B cell (primary cell): ENCODE results near the gene PRSS16. TPM values are rescaled to one million over a fixed set of nuclear protein-coding genes. Genes with fewer than 3 reads are reported as not detected.
A peak's percentile ranks its signal among the peaks of the same experiment; 100 is the strongest.

Experiments used
- ATAC-seq: fragments of 200-7000 bp; cut with Tn5 transposase; one replicate; pipeline ENCODE4 v1.10.0; 2021; ENCODE audit warnings: low read depth, mild to moderate bottlenecking, moderate number of reproducible peaks, moderate library complexity
- CTCF ChIA-PET: fragments of 350-600 bp; sonication (Branson Sonifier 250); formaldehyde crosslinking; loops from one replicate; lab custom pipeline; 2021; ENCODE audit warnings: antibody characterized with exemption, inconsistent platforms; lab: Charles Lee
- POLR2A ChIA-PET: fragments of 350-600 bp; sonication (Branson Sonifier 250); formaldehyde crosslinking; loops from one replicate; lab custom pipeline; 2021; ENCODE audit warnings: antibody characterized with exemption; lab: Charles Lee
- DNase-seq: peaks from one replicate; pipeline ENCODE4 v3.0.0; 2013
- H2AFZ ChIP-seq: 2 replicates; pipeline ENCODE4 v1.6.1; 2012; ENCODE audit warnings: mild to moderate bottlenecking, low read depth, low read length; ENCODE audit not compliant: insufficient read depth, poor library complexity, severe bottlenecking
- H3K27ac ChIP-seq, 2 donors: 1 replicate in 1 of 2; 2 replicates in 1 of 2; pipeline ENCODE4 v1.5.1; 2012 to 2013; ENCODE audit warnings: low read length in 2 of 2, mild to moderate bottlenecking in 2 of 2, moderate library complexity in 1 of 2
- H3K27me3 ChIP-seq, 4 experiments: fragments of 200-600 bp in 1 of 4; sonication (generic) in 1 of 4; replicated peaks in 1 of 4; 1 replicate in 2 of 4; 2 replicates in 2 of 4; pipeline versions ENCODE4 v1.6.1 to v1.7.0; 2013 to 2016; ENCODE audit warnings: low read length in 3 of 4, mild to moderate bottlenecking in 2 of 4, mixed read lengths in 1 of 4, moderate library complexity in 1 of 4; ENCODE audit not compliant: insufficient read depth in 4 of 4, control insufficient read depth in 3 of 4; ENCODE audit errors: control extremely low read depth in 1 of 4
- H3K36me3 ChIP-seq, 2 experiments: replicated peaks in 1 of 2; 1 replicate in 1 of 2; 2 replicates in 1 of 2; pipeline versions ENCODE4 v1.6.1 to v1.7.1; 2013; ENCODE audit warnings: low read length in 1 of 2; ENCODE audit not compliant: insufficient read depth in 2 of 2, control insufficient read depth in 1 of 2; ENCODE audit errors: control extremely low read depth in 1 of 2, extremely low read depth in 1 of 2
- H3K4me1 ChIP-seq, 2 donors: fragments of 200-600 bp in 1 of 2; sonication (generic) in 1 of 2; 1 replicate in 1 of 2; 2 replicates in 1 of 2; pipeline versions ENCODE4 v1.5.1 to v1.6.1; 2013 to 2017; ENCODE audit warnings: low read length in 2 of 2; ENCODE audit not compliant: control insufficient read depth in 2 of 2, insufficient read depth in 2 of 2
- H3K4me2 ChIP-seq: replicated peaks from 2 replicates; pipeline ENCODE3; 2012; ENCODE audit warnings: mild to moderate bottlenecking, low read depth, low read length; ENCODE audit not compliant: poor library complexity, severe bottlenecking
- H3K4me3 ChIP-seq, 5 experiments: fragments of 200-600 bp in 1 of 5; sonication (generic) in 1 of 5; 1 replicate in 3 of 5; 2 replicates in 2 of 5; pipeline versions ENCODE4 v1.5.1 to v1.7.0; 2011 to 2016; ENCODE audit warnings: low read length in 4 of 5, mild to moderate bottlenecking in 4 of 5, low read depth in 2 of 5, control low read depth in 1 of 5, moderate library complexity in 1 of 5; ENCODE audit not compliant: insufficient read depth in 1 of 5; ENCODE audit errors: control extremely low read depth in 1 of 5, extremely low read depth in 1 of 5
- H3K79me2 ChIP-seq: fragments of 200-600 bp; sonication (generic); one replicate; pipeline ENCODE4 v1.6.0; 2016; ENCODE audit warnings: low read length; ENCODE audit not compliant: control insufficient read depth, insufficient read depth
- H3K9ac ChIP-seq: fragments of 200-600 bp; sonication (generic); 2 replicates; pipeline ENCODE4 v1.6.1; 2017; ENCODE audit warnings: mild to moderate bottlenecking, low read length, moderate library complexity
- H3K9me3 ChIP-seq, 3 donors: one replicate each; pipeline versions ENCODE4 v1.6.1 to v1.7.1; 2013; ENCODE audit warnings: low read length in 2 of 3; ENCODE audit not compliant: control insufficient read depth in 2 of 3, insufficient read depth in 1 of 3; ENCODE audit errors: control extremely low read depth in 1 of 3
- H4K20me1 ChIP-seq: 2 replicates; pipeline ENCODE4 v1.6.0; 2012; ENCODE audit warnings: mild to moderate bottlenecking, low read length; ENCODE audit not compliant: insufficient read depth, control insufficient read depth, poor library complexity, severe bottlenecking
- H3K27ac Mint-ChIP-seq: one replicate; pipeline ENCODE4 v1.8.0; 2021; ENCODE audit warnings: mixed read lengths
- H3K27me3 Mint-ChIP-seq: one replicate; pipeline ENCODE4 v1.8.0; 2021; ENCODE audit warnings: mixed read lengths
- H3K4me1 Mint-ChIP-seq: one replicate; pipeline ENCODE4 v1.8.0; 2021; ENCODE audit warnings: mixed read lengths
- H3K4me3 Mint-ChIP-seq: one replicate; pipeline ENCODE4 v1.8.0; 2021; ENCODE audit warnings: mixed read lengths
- H3K9me3 Mint-ChIP-seq: one replicate; pipeline ENCODE4 v1.8.0; 2022; ENCODE audit warnings: mixed read lengths; ENCODE audit not compliant: insufficient read depth
- CTCF ChIP-seq: fragments of 200-600 bp; IDR thresholded peaks from one replicate; pipeline ENCODE4 v1.8.0; 2022; ENCODE audit warnings: antibody characterized with exemption, mild to moderate bottlenecking
- EZH2 ChIP-seq: IDR thresholded peaks from 2 replicates; pipeline ENCODE4 v1.6.1; 2012; ENCODE audit warnings: borderline replicate concordance, low read depth, mild to moderate bottlenecking, moderate library complexity, low read length; ENCODE audit not compliant: insufficient read depth, poor library complexity, severe bottlenecking
- WGBS: methylation state at CpG from one replicate; pipeline ENCODE4 v1.1.5; 2013; ENCODE audit warnings: missing lambda C conversion rate; ENCODE audit not compliant: insufficient coverage; 5-methylcytosine and 5-hydroxymethylcytosine counted together
- intact Hi-C: fragments of 100-400 bp; cut with micrococcal nuclease; formaldehyde crosslinking; loops from one replicate; pipeline ENCODE4 v1.10.0; 2022
- polyA plus RNA-seq: library from polyadenylated mRNA; depleted of rRNA; stranded (reverse); fragments of >200 nt; gene quantifications from 2 replicates; pipeline ENCODE4 v1.2.3, GENCODE V29; 2012
- total RNA-seq, 2 donors: library from RNA; stranded (reverse); fragments of 120-200 nt in 1 of 2; gene quantifications; 1 replicate in 1 of 2; 2 replicates in 1 of 2; pipeline versions ENCODE4 v1.2.3 to v1.2.4, GENCODE V29; 2013 to 2022

The PRSS16 gene
- total and polyA plus RNA-seq, 2 donors (not counting 1 experiment from before 2014, with no cell fraction given): 1.3 to 2.4 TPM

GRCh38 chr6:27250277-27251111 lies 3.0 kb downstream of the PRSS16 start:
- DNase-seq (no peak), ATAC-seq (no peak)
- peak overlapping the region; percentile 91 for H3K4me3 Mint-ChIP-seq
- Histone ChIP-seq H4K20me1 (no peaks in the 10 kb centered on the region), H3K4me1 (peaks cover 16 to 18% of the 10 kb centered on the region in 2 donors), H3K4me2 (peak overlapping the region; percentile 82), H2AFZ (peak overlapping the region; percentile 81), H3K9me3 (peaks cover 0 to 27% (median 0%) of the 10 kb centered on the region in 3 donors), H3K27me3 (peaks cover 0 to 68% (median 47%) of the 10 kb centered on the region in 4 experiments), H3K36me3 (no peaks in the 10 kb centered on the region), H3K9ac (peak overlapping the region; percentile 67), H3K4me3 (peak overlapping the region in 4 of 5 experiments; percentile 55 to 66 (median 60)), H3K79me2 (no peaks in the 10 kb centered on the region), H3K27ac (no peak overlapping the region)
- H3K27me3 Mint-ChIP-seq: peaks cover 51% of the 10 kb centered on the region
- H3K27ac Mint-ChIP-seq: peak overlapping the region; percentile 70
- H3K9me3 Mint-ChIP-seq: no peaks in the 10 kb centered on the region
- POLR2A ChIA-PET: no interaction called here
- peaks cover 17% of the 10 kb centered on the region for H3K4me1 Mint-ChIP-seq
- no peak for TF ChIP-seq CTCF
- TF ChIP-seq EZH2: no peak
- intact Hi-C loops: no loop called here
- WGBS: 10% methylated on average over 25 of the region's 35 CpGs
- CTCF ChIA-PET: no interaction called here

- Mint-ChIP-seq H3K27me3 (peaks cover 56% of the 10 kb centered on the region), H3K9me3 (no peaks in the 10 kb centered on the region), H3K27ac (peak overlapping the region; percentile 70), H3K4me1 (peaks cover 17% of the 10 kb centered on the region), H3K4me3 (peak overlapping the region; percentile 91)
- Histone ChIP-seq H3K27me3 (peaks cover 0 to 65% (median 46%) of the 10 kb centered on the region in 4 experiments), H2AFZ (peak overlapping the region; percentile 81), H3K27ac (no peak overlapping the region), H3K4me2 (peak overlapping the region; percentile 82), H3K4me3 (peak overlapping the region; percentile 2 to 66 (median 59)), H3K9me3 (peaks cover 0 to 27% (median 0%) of the 10 kb centered on the region in 3 donors), H3K4me1 (peaks cover 16 to 18% of the 10 kb centered on the region in 2 donors), H3K9ac (peak overlapping the region; percentile 67), H3K36me3 (no peaks in the 10 kb centered on the region), H4K20me1 (no peaks in the 10 kb centered on the region), H3K79me2 (no peaks in the 10 kb centered on the region)
- CTCF ChIA-PET: interaction anchor here (0.7 kb wide), 1 partner anchor 501 kb away, joined by 3 read pairs; no protein-coding TSS in a partner anchor
- DNase-seq (peak; percentile 63), ATAC-seq (peak; percentile 68)
- TF ChIP-seq EZH2: no peak
- no peak for TF ChIP-seq CTCF
- intact Hi-C loops: no loop called here
- POLR2A ChIA-PET: no interaction called here
- 3% methylated on average over 25 of the region's 32 CpGs for WGBS
Measured at GRCh38 chr6:27251112-27251605, 3.7 kb downstream of the PRSS16 start.
